Midbrain (tissue), 1 donor: ENCODE data around the gene TSPAN32.

Experiments used
- DNase-seq: peaks from one replicate; lab custom pipeline; 2025; lab: John Stamatoyannopoulos, UW

Gene TSPAN32

DNA sequence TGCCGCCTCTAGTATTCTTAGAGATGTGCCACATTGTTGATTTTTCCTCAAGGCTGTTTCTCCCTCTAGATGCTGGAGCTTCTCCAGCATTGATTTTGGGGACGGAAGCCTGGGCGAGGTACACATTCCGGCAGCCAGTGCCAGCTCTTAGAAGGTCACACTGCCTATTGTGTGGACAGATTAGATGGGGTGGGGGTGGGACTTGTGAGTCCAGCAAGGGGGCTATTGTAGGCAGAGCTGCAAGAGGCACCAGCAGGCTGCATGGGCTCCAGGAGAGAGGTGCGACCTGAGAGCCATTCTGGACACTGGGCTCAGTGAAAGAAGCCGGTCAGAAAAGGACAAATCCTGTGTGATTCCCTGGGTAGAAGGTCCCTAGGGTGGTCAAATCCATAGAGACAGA is 12.5 kb upstream of the TSPAN32 start:
- DNase-seq = no peak

DNA sequence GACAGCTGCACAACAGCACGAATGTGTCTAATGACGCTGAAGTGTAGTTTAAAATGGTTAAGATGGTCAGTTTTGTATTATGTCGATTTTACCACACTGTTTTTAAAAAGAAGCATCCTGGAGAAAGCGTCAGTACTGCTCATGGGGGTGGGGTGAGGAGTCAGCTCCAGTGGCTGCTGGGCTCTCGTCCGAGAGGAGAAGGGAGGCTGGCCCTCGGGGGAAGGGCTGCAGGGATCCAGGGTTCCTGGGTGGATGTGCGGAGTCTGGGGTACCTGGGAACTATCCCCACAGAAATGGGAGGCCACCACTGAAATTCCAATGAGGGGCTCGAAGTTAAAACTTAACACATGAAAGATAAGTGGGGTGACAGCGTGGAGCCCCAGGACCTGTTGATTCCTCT is 12.0 kb upstream of the TSPAN32 start:
- no peak for DNase-seq

DNA sequence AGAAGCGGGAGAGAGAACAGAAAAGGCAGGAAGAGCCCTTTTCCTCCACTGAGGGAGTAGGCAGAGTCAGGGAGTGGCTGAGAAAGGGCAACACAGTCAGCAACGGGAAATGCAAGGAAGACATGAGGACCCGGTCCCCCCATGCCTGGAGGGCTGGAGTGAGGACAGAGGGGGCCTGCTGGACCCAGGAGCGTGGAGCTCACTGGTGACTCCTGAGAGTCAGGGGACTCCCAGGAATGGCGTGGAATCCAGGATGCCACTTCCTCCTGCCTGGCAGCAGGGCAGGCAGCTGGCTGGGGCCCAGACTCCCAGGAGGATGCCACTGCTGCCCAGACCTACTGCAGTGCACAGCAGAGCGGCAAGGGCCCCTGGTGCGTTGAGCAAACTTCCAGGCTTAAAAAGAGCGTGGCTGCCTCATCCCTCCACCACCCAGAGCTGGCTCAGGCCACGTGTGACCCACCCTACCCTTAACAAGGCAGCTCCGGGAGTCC is 11.4 kb upstream of the TSPAN32 start:
- no peak for DNase-seq

DNA sequence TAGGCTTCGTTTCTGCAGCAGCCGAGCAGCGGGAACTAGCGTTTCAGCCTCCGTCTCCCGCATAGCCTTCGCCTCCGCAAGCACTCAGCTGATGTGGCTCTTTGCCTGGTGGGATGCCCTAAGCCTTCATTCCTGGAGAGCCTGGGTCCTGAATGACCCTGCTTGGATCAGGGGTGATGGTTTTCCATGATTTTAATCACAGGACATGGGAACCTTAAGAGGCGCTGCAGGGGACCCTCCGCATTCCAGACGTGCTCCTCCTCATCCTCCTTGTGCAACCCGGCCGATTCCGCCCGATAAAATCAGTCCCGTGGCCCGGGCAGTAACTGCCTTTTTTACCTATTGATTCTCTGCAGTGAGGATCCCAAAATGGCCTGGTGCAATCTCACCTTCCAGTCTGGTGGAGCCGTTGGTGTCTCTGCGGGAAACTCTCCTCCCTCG is 8.3 kb upstream of the TSPAN32 start:
- DNase-seq = no peak

DNA sequence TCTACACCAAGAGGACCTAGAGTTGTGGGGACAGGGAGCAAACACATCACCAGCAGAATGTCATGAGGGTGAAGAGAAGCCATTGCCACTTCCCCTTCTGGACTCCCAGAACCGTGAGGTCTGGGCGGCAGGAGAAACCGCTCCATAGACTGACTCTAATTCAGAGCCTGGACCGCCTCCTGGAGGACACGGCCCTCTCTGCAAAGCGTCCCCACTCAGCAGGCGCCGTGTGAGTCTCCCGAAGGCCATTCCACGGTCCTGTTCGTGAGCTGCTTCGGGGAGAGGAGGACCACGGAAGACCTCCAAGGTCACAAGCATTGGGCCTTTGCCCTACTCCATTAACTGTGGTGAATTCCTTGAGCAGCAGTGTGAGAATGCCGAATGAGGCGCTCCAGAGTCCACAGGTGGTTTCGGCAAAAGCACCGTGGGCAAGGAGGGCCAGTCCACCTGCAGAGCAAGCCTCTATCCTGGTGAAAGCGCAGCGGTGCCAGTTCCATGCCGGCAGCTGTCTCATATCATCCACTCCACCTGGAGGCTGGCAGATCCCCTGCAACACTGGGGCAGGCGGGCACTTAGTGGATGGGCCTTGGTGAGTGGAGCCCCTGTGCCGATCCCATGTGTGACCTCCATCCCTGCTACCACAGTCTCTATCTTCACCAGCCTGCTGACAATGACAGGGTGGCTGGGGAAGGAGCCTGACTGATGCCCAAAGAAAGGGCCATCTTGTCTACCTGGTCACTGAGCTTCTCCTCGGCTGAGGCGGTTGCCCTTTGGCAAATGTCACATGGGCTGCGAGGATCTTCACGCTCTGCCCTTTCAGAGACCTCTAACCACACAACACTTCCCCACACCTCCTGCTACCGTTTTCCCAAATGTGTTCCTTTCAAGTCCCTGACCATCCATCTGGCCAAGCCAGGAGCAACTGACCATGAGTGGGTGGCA is 7.6 kb upstream of the TSPAN32 start:
- no peak for DNase-seq

DNA sequence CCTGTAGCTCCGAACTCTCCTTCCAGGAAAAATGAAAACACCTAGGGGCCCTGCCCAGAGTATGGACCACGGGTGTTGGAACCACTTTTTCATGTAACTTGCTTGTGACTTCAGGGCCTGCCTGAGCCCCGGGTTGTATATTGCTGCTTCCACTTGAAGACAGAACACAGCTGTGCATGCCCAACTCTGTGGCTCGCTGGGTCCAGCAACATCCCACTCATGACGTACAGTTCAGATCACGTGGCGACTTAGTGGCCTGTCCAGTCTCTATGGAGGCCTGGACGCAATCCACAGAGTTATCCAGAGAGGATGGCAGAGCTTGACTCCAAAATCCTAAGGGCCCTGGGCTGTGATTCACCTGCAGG is 6.9 kb upstream of the TSPAN32 start:
- no peak for DNase-seq

DNA sequence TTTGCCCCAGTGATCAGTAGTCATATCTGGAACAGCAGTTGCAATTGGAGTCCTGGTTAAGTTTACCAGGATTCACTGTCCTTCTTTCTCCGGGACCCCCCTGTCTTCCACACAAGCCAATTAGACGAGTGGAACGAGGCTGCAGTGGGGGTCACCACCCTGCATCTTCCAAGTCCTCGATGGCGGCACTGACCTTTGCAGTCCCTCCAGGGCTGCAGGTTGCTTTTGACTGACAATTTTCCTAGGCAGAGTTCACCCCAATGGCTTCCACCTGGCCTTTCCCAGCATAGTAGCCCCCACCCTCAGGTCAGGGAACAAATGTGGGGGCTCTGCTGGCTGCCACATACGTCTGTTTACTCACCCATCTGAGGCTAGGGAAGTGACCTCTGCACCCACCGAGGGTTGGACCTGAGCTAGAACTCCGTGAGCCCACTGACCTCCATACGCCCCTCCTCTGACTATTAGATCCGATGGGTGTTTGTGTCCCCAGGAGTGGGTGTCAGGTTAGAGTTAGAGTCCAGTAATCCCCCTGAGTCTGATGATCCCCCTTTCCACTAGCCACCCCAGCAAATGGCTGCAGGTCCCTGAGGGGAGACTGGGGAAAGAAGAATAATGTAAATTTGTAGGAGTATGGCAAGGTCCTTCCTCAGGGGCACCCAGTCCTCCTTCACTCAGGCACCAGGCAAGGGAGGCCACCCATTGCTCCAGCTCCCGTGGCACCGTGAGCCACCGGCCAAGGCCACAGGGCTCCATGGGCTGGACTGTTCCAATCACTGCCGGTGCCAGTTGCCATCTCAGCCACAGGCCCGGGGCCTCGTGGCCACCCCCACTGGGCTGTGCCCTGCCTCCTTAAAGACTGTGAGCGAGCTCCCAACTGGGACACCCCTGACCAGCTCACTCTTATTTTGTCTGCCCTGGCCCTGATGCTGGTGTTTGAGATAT is 5.6 kb upstream of the TSPAN32 start:
- no peak for DNase-seq

DNA sequence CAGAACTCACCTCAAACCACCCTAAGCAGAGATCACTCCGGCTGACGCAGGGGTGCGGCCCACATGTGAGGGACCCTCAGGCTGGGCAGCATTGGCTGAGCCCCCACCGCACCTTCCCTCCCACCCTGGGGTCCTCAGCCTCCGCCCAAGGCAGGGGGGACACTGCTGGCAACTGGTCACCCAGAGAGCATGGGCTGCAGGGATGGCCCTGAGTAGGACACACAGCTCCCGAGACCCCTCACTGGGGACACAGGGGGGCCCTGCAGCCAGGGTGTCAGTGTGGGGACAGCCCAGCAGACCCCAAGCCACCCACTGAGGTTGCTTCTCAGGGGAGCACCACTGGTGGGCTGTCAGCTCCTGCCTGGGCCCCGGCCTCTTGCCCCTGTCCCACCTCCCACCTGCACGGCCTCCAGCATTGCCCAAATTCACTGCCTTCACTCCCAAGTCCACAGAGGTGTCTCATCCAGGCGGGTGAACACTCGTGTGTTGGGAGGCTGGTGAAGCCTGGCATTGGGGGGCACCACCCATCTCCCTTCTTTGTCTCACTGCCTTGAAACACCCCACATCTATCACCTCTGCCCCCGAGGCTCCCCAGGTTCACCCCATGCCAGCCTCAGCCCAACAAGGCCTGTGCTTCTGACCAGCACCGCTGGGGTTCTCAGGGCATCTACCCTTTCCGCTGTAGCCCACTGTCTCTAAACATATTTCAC is 4.7 kb upstream of the TSPAN32 start:
- DNase-seq = no peak

DNA sequence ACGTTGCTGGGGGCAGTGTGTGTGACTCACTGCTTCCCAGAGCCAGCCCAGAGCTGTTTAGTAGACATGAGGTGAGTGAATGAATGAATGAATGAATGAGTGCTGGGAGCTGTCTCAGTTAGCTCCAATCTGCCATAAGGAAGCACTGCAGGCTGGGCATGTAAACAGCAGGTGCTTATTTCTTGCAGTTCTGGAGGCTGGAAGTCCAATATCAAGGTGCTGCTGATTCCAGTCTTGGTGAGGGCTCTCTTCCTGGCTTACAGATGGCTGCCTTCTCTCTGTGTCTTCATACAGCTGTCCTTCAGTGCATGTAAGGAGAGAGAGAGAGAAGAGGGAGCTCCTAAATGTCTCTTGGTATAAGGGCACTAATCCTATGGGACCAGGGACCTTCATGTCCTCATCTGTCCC is 4.2 kb upstream of the TSPAN32 start:
- DNase-seq = no peak

DNA sequence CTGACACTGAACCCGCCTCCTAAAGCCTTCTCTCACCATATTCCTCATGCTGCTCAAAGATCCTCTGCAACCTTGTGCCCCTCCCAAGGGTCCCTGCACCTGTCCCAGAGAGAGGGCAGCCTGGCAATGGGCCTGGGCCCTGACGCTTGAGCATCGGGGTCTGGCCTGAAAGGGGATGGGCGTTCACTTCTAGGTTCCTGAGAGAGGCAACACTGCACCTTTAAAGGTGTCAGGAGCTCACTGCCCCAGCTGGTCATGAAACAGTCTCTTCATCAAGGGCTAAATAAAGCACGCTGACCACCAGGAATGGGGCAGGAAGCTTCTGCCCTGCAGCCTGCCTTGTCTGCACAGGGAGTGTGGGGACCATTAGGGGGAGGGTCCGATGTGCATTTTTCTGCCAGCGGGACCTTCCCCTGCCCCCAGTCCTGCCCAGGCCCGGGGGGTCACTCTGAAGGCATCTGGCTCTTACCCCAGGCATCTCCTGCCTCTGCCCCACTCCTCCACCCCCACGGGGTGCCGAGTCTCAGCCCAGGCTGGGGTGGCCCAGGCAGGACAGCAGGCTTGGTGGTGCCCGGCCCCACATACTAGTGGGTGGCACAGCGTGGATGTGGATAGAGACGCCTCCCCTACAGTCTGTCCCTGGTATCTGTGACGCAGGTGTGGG is 3.5 kb upstream of the TSPAN32 start:
- no peak for DNase-seq

DNA sequence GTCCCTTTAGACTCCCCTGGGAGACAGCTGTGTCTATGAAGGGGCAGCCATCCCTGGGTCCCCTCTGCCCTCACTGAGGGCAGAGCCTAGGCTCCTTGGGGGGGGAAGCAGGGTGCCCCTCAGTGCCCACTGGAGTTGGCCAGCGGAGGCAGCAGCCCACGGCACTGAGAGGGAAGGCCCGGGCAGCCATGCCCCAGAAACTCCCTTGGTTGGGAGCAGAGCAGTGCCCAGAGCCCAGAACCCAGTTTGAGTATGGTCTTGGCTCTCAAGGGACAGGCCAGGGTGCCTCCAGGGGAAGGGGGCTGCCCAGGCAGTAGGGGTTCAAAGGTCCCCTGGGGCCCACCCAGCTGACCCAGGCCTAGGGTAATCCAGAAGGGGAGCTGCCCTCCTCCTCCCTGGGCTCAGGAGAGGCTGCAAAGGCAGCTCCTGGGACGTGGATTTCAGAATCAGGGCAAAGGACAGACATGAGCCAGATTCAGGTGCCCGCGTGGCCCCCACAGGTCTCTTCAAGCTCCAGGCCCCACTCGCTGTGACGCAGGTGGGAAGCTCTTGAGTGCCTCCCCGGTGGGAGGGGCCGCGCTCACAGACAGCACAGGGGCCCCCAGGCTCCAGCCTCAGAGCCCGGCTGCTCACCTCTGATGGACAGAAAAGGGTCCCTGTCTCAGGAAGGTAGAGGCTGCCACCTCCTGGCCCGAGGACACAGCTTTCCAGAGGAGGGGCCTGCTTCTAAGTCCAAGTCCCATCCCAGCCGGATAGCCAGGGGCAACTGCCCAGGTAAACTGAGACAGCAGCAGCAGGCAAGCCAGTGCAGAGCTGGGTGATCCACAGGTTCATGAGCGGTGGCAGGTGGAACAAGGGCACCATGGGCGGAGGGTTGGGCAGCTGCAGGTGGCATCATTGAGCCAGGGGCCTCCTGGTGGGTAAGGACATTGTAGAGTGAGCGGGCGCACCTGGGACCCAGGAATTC is 2.7 kb upstream of the TSPAN32 start:
- DNase-seq = no peak

DNA sequence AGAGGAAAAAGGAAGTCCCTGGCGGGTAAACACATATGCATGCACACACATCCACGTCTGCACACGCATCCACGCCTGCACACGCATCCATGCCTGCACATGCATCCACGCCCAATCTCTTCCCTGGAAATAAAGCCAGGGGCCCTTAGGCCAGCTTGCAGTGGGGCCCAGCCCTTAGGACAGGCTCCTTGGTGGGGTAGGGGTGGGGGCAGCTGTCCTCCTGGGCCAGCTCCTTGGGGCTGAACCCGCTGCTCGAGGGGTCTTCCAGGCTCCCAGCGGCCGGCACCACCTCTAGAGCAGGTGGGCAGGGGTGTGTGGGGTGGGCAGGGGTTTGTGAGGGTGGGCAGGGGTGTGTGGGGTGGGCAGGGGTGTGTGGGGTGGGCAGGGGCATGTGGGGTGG is 2.0 kb upstream of the TSPAN32 start:
- DNase-seq = no peak

DNA sequence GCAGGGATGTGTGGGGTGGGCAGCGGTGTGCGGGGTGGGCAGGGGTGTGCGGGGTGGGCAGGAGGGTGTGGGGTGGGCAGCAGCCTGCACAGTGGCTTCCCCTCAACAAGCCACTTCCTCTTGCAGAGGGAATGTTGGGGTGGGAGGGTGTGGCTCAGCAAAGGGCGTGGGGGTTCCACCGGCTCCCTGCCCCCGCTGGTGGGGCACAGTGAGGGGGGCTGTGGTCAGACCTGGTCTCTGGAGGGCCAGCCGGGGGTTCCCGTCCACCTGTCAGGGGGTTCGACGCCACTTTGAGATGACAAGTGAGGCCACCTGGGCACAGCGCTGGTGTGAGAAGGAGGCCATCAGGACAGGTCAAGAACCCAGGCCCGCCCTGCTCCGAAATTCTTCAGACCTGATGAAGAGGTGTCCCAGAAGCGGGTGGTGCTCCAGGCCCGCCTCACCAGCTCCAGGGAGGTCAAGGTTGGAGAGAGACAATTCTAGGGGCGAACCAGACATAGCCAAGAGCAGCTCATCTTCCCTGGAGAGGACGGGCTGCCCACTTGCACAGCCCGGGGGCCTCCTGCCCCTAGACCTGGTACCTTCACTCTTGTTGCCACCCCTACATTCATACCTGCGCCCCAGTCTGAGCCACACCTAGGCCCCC is 1.4 kb upstream of the TSPAN32 start:
- no peak for DNase-seq

DNA sequence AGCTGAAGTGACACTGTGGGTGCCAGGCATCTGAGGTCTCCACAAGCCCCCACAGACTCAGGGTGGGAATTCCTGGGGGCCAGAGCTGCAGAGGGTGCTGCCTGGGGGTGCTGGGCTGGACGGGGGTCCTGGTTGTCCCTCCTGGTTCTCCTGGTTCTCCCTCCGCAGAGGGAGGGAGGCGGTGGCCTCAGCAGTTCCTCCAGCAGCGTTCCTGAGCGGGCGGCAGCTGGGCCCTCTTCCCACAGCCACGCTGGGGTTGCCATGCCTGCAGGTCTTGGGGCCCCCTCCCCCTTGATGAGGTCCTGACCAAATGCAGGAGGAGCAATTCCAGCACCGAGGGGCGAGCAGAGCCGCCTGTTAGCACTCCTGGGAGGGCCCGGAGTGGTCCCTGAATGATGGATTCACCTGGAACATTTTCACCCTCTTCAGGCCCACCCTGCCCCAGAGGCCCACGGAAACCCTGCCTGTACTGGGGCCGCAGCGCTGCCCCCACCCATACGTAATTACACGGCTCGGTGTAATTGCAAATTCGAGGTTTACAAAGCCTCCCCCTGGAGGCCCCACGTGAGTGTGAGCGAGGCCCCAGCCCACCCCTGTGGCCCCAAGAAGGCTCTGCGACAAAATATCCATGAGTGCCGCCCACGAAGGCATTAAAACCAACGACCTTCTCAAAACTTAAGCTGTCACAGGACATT is 730 bp upstream of the TSPAN32 start:
- DNase-seq = no peak

DNA sequence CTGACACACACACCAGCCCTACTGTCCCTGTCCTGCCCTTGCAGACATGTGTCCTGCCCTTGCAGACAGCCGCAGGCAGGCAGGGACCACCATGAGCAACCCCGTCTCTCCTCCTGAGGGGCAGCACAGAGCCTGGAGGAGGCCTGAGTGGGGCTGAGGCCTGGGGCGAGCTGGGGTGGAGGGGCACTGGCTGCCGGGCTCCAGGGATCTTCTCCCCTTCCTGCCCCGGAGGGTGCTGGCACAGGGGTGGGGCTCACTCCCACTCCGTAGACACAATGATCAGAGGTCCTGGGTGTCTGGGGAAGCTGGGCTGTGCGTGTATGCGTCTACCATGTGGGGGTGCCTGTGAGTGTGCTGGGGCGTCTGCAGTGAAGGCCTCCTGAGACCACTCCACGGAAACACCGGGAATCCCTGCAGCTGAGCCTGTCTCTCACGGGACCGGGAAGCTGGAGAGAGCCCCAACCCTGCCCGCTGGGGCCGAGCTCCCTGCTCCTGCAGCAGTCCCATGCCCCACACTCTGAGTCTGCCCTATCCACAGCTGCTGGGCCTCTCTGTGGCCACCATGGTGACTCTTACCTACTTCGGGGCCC is 588 bp downstream of the TSPAN32 start:
- DNase-seq = no peak

DNA sequence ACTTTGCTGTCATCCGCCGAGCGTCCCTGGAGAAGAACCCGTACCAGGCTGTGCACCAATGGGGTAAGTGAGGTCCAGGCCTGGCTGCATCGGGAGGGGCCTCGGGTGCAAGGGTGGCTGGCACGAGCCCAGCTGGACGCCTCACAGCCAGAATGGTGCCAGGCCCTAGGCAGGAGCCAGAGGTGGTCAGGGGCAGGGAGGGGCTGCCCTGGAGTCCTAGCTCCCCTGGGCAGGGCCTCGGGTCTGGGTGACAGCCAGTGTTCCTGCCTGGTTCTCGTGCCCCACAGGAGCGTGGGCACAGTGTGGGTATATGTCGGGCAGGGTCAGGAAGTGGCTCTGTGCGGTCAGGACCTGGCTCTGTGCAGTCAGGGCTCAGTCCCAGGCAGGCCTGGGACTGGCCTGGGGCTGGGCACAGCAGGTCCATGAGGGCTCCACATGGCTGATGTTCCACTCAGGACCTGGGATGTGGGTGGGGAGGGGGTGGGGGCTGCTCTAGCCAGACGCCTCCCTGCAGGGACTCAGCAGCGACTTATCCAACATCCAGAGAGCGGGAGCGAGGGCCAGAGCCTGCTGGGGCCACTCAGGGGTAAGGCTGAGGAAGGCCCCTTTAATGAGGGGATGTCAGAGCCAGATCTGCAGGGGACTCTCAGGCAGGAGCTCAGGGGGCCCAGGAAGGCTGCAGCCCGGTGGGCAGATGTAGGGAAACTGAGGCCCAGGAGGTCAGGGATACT is 1.2 kb downstream of the TSPAN32 start:
- no peak for DNase-seq

DNA sequence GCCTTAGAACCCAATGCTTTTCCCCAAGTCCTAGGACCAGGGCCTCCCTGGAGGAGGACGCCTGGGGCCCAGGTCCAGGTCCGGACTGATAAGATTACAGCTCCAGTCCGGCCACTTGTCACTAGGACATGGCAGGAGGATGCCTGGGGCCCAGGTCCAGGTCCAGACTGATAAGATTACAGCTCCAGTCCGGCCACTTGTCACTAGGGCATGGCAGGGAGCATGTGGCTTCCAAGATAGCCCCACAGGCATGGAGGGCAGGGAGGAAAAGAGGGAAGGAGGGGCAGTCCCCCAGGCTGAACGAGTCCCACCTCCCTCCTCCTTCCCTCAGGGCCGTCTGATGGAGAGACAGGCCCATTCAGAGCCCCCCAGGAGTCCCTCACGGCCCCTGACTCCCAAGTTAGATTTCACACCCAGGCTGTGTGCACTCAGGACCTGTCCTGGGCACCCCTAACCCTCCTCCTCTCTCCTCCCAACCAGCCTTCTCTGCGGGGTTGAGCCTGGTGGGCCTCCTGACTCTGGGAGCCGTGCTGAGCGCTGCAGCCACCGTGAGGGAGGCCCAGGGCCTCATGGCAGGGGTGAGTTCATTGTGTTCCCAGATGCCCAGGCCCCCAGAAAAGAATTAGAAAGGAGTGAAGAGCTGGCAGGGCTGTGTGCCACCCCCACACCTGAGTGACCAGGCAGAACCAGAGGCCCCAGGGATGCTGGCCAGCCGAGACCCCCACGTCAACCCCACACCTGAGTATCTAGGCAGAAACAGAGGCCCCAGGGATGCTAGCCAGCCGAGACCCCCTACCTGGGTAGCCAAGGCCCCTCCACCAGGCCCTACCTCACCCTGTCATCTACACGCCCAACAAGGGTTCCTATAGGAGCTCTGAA is 2.1 kb downstream of the TSPAN32 start:
- DNase-seq = no peak
